Effector memory CD8-positive, alpha-beta T cell (primary cell): ENCODE measurements around the gene COL4A4.

Experiments
- ATAC-seq: fragments of 150-1000 bp; cut with Tn5 transposase; replicated peaks from 2 replicates; pipeline ENCODE4 v1.10.0; 2021; ENCODE audit warnings: mild to moderate bottlenecking, moderate library complexity
- DNase-seq, 3 experiments: peaks; one replicate each; pipeline ENCODE4 v3.0.0; 2021
- H3K27ac Mint-ChIP-seq, 2 donors: one replicate each; pipeline ENCODE4 v1.8.0; 2022; ENCODE audit warnings: mild to moderate bottlenecking in 2 of 2, mixed read lengths in 2 of 2, moderate library complexity in 2 of 2
- H3K27me3 Mint-ChIP-seq, 2 donors: one replicate each; pipeline ENCODE4 v1.8.0; 2022; ENCODE audit warnings: mixed read lengths in 2 of 2
- H3K36me3 Mint-ChIP-seq: one replicate; pipeline ENCODE4 v1.8.0; 2022; ENCODE audit warnings: mild to moderate bottlenecking, moderate library complexity, mixed read lengths; ENCODE audit not compliant: insufficient read depth
- H3K4me1 Mint-ChIP-seq, 2 donors: one replicate each; pipeline ENCODE4 v1.8.0; 2022; ENCODE audit warnings: low read depth in 2 of 2, mixed read lengths in 2 of 2
- H3K4me3 Mint-ChIP-seq, 2 donors: one replicate each; pipeline ENCODE4 v1.8.0; 2022; ENCODE audit warnings: mild to moderate bottlenecking in 2 of 2, mixed read lengths in 2 of 2, moderate library complexity in 2 of 2
- H3K9me3 Mint-ChIP-seq, 2 donors: one replicate each; pipeline ENCODE4 v1.8.0; 2022; ENCODE audit warnings: mixed read lengths in 2 of 2
- total RNA-seq, 9 experiments: gene quantifications; one replicate each; lab custom pipeline; 2026; lab: John Stamatoyannopoulos, UW

COL4A4 gene
- 0 to 1.3 (median 0.12) reads per million in 9 experiments for total RNA-seq

DNA sequence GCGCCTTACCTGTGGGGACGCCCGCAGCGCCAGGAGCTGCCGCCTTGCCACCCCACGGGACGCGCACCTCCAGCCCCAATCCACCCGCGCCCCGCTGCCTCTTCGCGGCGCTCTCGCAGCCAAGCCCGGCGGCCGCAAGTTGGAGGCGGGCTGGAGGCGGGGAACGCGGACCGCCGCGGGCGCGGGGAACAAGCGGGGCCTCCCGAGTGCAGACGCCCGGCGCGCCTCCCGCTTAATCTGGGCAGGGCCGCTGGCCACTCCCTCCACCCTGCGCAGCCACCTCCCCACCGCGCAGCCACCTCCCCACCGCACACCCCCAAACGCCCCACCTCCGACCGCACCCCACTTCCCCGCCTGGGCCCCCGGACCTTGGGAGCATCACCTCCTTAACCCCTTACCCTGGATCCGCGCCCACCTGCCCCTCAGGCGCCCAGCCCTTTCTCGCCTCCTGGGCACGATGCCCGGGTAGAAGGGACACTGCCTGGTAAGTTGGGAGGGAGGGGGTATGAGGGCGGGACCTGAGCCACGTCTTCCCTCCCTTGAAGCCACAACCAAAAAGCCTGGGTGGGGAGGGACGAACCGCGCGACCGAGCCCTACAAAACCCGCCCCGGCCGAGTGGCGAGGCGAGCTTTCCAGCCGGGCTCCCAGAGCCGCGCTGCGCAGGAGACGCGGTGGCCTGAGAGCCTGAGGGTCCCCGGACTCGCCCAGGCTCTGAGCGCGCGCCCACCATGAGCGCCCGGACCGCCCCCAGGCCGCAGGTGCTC is at the start of gene COL4A4, which contains the start of gene COL4A3:
Gene COL4A4, minus strand, starts transcription at position 208 of the 765 bp plus-strand sequence. CDS start 16,722 bp downstream, outside the sequence.
Gene COL4A3, plus strand, starts transcription at position 627 of the 765 bp plus-strand sequence. Its CDS starts 103 bp downstream, at position 730.
- H3K4me1 Mint-ChIP-seq: peaks cover 4 to 6% of the 10 kb centered on the region in 2 donors
- peak; percentile 78 for ATAC-seq
- no peak within 1 kb of the TSS for H3K27ac Mint-ChIP-seq
- peak in 2 of 3 experiments; percentile 4 to 5 for DNase-seq
- no peaks in the 10 kb centered on the region for H3K9me3 Mint-ChIP-seq
- H3K36me3 Mint-ChIP-seq: no peaks in the 10 kb centered on the region
- H3K27me3 Mint-ChIP-seq: peaks cover 37 to 61% of the 10 kb centered on the region in 2 donors
- H3K4me3 Mint-ChIP-seq: peak within 1 kb of the TSS; percentile 72 to 77

DNA sequence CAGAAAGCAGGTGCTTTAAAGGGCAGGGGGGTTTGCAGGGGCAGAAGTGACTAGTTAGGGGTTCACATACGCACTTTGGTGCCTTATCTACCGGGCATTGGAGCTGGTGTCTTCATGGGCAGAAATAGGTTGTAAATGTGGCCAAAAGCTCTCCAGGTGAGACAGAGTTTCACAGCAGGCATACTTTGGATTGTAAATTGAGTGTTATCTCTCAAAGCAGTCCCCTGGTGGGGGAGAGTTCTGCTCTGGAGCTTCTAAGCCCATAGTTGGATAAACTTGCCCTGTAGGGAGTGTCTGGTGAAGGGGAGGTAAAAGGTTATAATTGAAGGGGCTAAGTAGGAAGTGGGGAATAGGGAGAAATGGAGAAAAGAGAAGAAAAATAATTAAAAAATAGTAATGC is 43.6 kb upstream of the COL4A4 start:
- no peak for ATAC-seq
- Mint-ChIP-seq H3K9me3 (no peaks in the 10 kb centered on the region), H3K27me3 (peaks cover 34 to 40% of the 10 kb centered on the region in 2 donors), H3K27ac (no peak overlapping the region), H3K4me3 (no peak overlapping the region), H3K4me1 (no peaks in the 10 kb centered on the region), H3K36me3 (no peaks in the 10 kb centered on the region)
- DNase-seq: no peak

DNA sequence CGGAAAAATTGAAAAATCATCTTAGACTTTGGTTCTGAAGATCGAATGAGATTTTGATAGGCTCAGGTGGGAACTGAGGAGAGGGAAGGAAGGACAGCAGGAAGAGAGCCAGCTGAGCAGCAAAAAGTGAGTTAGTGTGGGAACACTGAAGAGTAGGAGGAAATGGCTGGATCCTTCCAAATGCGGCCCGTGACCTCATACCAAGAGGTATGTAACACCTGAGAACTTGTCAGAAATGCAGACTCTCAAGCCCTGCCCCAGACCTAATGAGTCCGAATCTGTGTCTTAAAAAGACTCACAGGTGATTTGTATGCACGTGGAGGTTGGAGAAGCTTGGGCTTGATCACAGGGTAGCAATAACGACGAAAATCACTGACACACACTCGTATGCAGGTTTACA is 42.4 kb upstream of the COL4A4 start:
- Mint-ChIP-seq H3K9me3 (no peaks in the 10 kb centered on the region), H3K36me3 (no peaks in the 10 kb centered on the region), H3K4me1 (no peaks in the 10 kb centered on the region), H3K27ac (no peak overlapping the region), H3K27me3 (peaks cover 34 to 40% of the 10 kb centered on the region in 2 donors), H3K4me3 (no peak overlapping the region)
- ATAC-seq (no peak), DNase-seq (no peak)

DNA sequence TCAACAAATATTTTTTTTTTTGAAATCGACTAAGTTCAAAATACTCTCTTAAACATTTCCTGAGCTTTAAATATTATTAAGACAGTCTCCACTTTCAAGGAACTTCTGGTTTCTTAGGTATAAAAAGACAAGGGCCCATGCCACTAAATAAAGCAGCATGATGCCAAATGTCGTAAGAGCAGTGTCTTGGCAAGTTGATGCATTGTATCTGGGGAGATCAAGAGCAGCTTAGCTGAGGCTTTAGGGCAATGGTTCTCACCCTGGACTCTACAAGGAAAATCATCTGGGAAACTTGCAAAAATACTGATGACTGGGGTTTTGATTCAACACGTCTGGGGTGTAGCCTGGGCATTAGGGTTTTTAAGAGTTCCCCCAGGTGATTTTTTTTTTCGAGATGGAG is 41.7 kb upstream of the COL4A4 start:
- H3K36me3 Mint-ChIP-seq: no peaks in the 10 kb centered on the region
- H3K4me1 Mint-ChIP-seq: no peaks in the 10 kb centered on the region
- ATAC-seq (no peak), DNase-seq (no peak)
- no peak overlapping the region for H3K4me3 Mint-ChIP-seq
- no peaks in the 10 kb centered on the region for H3K9me3 Mint-ChIP-seq
- peaks cover 34 to 40% of the 10 kb centered on the region in 2 donors for H3K27me3 Mint-ChIP-seq
- no peak overlapping the region for H3K27ac Mint-ChIP-seq

DNA sequence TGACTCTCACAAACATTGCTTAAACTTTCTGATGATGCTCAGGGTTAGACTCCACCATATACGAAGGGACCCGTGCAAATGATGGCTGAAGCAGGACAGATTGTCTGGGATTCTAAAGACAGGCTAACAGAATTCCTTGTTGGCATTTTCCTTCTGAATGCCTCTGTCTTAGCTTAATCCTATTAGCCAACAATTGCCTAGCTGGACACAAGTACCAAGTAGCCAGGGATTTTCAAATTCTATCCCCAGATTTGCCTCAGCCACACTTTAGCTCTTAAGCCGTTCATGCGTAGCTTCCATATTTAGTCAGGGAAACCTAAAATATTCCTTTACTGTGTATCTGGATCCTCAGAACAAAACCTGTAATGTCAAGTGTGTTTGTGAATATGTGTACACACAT is 40.4 kb upstream of the COL4A4 start:
- DNase-seq (no peak), ATAC-seq (no peak)
- H3K27ac Mint-ChIP-seq: no peak overlapping the region
- H3K4me1 Mint-ChIP-seq: no peaks in the 10 kb centered on the region
- no peaks in the 10 kb centered on the region for H3K9me3 Mint-ChIP-seq
- peaks cover 37 to 40% of the 10 kb centered on the region in 2 donors for H3K27me3 Mint-ChIP-seq
- H3K36me3 Mint-ChIP-seq: no peaks in the 10 kb centered on the region
- H3K4me3 Mint-ChIP-seq: no peak overlapping the region

DNA sequence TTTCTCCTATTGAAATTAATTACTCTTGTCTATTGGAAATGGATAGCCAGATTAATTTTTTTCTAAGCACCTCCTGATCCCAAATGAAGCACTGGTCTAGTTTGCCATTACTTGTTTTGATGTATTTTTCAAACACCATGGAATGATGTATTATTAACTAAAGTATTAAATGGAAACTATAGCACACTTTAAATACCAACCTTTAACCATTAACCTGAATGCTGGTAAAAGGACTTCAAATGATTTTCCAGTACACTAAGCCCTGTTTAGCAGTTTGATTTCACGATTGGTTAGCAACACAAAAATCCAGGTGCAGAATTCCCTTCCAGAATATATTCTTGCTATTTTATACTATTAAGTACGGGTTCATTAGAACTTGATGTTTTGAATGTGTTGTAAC is 37.8 kb upstream of the COL4A4 start:
- Mint-ChIP-seq H3K27ac (no peak overlapping the region), H3K4me1 (peaks cover 0 to 5% of the 10 kb centered on the region in 2 donors), H3K9me3 (no peaks in the 10 kb centered on the region), H3K36me3 (no peaks in the 10 kb centered on the region), H3K4me3 (no peak overlapping the region), H3K27me3 (peaks cover 14 to 17% of the 10 kb centered on the region in 2 donors)
- DNase-seq (no peak), ATAC-seq (no peak)

DNA sequence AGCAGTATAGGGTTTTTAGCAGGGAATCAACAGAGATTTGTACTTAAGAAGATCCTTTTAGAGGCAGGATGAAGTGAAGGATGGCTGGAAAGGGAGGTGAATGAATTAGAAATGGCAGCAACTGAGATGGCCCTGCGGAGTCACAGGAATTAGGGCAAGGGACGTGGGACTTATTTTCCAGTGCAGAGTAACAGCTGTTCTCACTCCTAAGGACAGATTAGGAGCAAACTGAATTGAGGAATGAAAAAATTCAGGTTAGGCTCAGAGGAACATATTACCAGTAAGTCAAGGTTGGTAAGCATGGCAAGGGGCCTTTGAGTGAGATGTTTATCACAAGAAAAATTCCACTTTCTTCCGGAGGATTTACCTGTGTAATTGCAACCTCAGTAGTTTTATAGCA is 34.9 kb upstream of the COL4A4 start:
- no peaks in the 10 kb centered on the region for H3K36me3 Mint-ChIP-seq
- H3K27ac Mint-ChIP-seq: no peak overlapping the region
- H3K9me3 Mint-ChIP-seq: no peaks in the 10 kb centered on the region
- H3K4me3 Mint-ChIP-seq: no peak overlapping the region
- H3K4me1 Mint-ChIP-seq: peaks cover 0 to 5% of the 10 kb centered on the region in 2 donors
- no peak for ATAC-seq
- H3K27me3 Mint-ChIP-seq: peaks cover 6 to 10% of the 10 kb centered on the region in 2 donors
- no peak for DNase-seq

DNA sequence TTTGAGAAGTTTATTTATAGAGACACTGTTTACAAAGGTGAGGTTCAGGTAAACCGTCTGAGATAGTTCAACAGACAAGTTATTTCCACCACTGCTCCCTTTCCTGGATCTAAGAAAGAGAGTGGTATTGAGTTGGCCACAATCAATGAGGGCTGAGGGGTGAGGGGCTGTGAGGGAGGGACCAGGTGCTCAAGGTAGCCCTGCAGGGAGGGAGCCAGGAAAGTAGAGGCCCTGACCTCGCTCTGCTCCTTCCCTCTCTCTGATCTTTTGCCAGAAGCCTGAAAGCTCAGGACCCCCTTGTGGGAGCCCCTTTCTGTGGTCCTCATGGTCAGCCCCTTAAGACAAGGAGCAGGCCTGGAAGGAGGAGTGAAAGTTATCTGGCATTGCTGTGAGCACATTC is 30.2 kb upstream of the COL4A4 start:
- no peak overlapping the region for H3K4me3 Mint-ChIP-seq

DNA sequence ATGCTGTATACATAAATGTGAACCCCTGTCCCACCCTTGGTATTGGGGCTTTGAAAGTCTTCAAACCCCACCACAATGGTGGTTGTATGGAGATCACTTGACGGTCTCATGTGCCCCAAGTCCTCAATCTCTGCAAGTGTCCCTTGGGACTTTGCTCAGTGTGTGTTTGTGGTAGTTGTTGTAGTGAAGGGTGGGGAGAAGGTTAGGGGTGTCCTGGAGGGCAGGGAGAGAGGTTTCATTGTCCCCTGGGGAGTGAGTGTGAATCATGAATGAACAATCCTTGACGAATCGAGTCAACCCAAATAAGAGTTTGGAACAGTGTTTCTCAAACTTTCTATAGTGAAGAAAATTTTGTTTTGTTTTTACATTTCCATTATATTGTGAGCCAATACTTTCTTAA is 28.5 kb upstream of the COL4A4 start:
- Mint-ChIP-seq H3K27me3 (peaks cover 29 to 32% of the 10 kb centered on the region in 2 donors), H3K27ac (no peak overlapping the region), H3K4me1 (no peaks in the 10 kb centered on the region), H3K4me3 (no peak overlapping the region), H3K9me3 (no peaks in the 10 kb centered on the region), H3K36me3 (no peaks in the 10 kb centered on the region)
- ATAC-seq (no peak), DNase-seq (no peak)

More for the DNA sequence above, 30.2 kb upstream of the COL4A4 start:
- no peak for DNase-seq
- Mint-ChIP-seq H3K27me3 (peaks cover 22 to 27% of the 10 kb centered on the region in 2 donors), H3K36me3 (no peaks in the 10 kb centered on the region), H3K27ac (no peak overlapping the region), H3K9me3 (no peaks in the 10 kb centered on the region), H3K4me1 (peaks cover 0 to 5% of the 10 kb centered on the region in 2 donors)
- no peak for ATAC-seq

DNA sequence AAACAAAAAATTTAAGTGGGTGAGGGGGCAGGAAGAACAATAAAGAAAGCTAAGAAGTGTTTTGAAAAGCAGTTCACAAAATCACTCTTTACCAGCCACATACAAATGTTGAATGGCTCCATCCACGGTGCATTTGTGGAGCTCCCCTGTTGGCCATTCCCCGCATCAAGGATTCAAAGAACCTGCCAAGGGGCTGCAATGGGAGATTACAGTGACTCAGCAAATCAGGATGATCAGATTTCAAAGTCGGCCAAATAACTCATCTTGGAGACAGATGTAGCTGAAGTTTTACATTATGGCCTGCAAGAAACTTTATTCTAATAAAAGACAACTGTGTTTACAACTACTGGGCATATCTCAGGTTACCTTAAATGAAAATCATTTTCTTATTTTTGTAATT is 27.4 kb upstream of the COL4A4 start:
- no peak for ATAC-seq
- Mint-ChIP-seq H3K4me1 (no peaks in the 10 kb centered on the region), H3K36me3 (no peaks in the 10 kb centered on the region), H3K27ac (no peak overlapping the region), H3K4me3 (no peak overlapping the region), H3K27me3 (peaks cover 38 to 39% of the 10 kb centered on the region in 2 donors), H3K9me3 (no peaks in the 10 kb centered on the region)
- DNase-seq: no peak

DNA sequence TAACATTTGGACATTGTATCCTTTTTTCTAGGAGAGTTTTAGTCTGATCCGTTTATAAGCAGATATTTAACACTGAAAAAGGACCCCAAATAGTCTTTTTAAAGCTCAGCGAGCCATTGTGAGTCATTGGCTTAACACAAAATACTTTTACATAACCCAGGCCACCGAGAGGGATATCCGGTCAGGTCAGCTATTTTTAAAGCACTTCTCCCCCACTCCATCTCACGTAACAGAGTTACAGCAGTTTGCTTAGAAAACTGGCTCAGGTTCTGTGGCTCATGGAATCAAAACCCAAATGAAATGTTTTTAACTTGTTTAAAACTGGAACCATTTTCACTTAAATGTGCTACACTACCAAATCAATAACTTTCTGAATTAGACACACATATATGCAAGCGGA is 24.3 kb upstream of the COL4A4 start:
- ATAC-seq (no peak), DNase-seq (no peak)
- Mint-ChIP-seq H3K27ac (no peak overlapping the region), H3K4me3 (no peak overlapping the region), H3K27me3 (peaks cover 37 to 46% of the 10 kb centered on the region in 2 donors), H3K36me3 (peaks cover 2% of the 10 kb centered on the region), H3K9me3 (no peaks in the 10 kb centered on the region), H3K4me1 (no peaks in the 10 kb centered on the region)

DNA sequence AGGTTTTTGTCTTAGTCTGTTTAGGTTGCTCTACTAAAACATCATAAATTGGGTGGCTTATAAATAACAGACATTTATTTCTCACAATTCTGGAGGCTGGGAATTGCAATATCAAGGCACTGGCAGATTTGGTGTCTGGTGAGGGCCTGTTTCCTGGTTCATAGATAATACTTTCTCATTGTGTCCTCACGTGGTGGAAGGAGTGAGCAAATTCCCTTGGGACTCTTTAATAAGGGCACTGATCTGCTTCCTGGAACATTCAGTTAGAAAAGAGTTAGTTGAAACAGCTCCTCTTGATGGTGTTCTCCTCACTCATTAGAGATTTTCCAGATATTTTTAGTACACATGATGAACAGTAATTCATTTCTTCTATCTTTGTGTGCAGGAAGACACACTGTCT is 22.7 kb upstream of the COL4A4 start:
- Mint-ChIP-seq H3K9me3 (no peaks in the 10 kb centered on the region), H3K4me1 (no peaks in the 10 kb centered on the region), H3K27ac (no peak overlapping the region), H3K36me3 (peaks cover 2% of the 10 kb centered on the region), H3K27me3 (peaks cover 27 to 38% of the 10 kb centered on the region in 2 donors), H3K4me3 (no peak overlapping the region)
- ATAC-seq (no peak), DNase-seq (no peak)

DNA sequence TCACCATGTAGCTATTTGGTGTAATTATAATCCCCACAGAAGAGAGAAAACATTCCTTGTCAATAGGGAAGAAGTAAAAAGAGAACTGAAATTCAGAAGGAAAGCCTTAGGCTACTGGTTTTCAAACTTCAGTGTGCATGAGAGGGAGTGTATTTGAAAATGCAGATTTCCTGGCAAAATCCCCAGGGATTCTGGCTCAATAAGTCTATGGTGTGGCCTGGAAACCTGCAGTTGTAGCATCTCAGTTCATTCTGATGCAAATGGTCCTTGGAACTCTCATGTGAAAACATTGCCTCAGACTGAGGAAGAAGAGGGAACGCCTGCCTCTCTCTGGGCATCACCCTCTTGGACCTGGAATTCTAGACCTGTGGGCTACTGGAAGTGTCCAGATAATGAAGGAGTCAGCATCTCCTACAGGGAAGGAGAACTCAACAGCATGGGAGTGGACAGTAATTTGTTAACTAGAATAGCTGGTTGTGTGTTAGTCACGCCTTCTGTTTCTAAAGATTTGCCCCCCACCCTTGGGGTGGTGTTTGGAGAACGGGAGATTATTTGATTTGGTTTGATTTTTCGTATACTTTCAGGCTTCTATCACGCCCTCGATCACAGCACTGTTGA is 21.7 kb upstream of the COL4A4 start:
- no peak overlapping the region for H3K4me3 Mint-ChIP-seq
- DNase-seq: no peak

More for the DNA sequence above, 21.7 kb upstream of the COL4A4 start:
- ATAC-seq: no peak
- Mint-ChIP-seq H3K27ac (no peak overlapping the region), H3K4me1 (no peaks in the 10 kb centered on the region), H3K36me3 (peaks cover 2% of the 10 kb centered on the region), H3K27me3 (peaks cover 27 to 33% of the 10 kb centered on the region in 2 donors), H3K9me3 (no peaks in the 10 kb centered on the region)
